ENCODE data around the gene CRB2. TPM values are rescaled to one million over a fixed set of nuclear protein-coding genes. Genes with fewer than 3 reads are reported as not detected.
A peak's percentile ranks its signal among the peaks of the same experiment; 100 is the strongest.

The CRB2 gene
- total and polyA plus RNA-seq, 2 of the 13 experiments (the other 11 are each of a cell fraction or from before 2014, with no cell fraction given): 0.01 to 0.29 TPM

- TF ChIP-seq ZNF260 (CRISPR knock-in tag; IDR thresholded peaks at IDR 0.05; ENCODE audit: borderline replicate concordance, low read depth): no peak
- no peak for TF ChIP-seq NFRKB (IDR thresholded peaks at IDR 0.05)
- no peak for TF ChIP-seq AGO1 (IDR thresholded peaks at IDR 0.05; ENCODE audit: low read depth, low read length, poor library complexity, severe bottlenecking)
- no peak for TF ChIP-seq LCORL (IDR thresholded peaks at IDR 0.05)
- TF ChIP-seq LCORL (CRISPR knock-in tag; IDR thresholded peaks at IDR 0.05): peak; percentile 76
- 0 out of 2 replicates have a peak, but pooled peaks have one; percentile 16 for TF ChIP-seq MYC (CRISPR knock-in tag; IDR thresholded peaks at IDR 0.05; ENCODE audit: borderline replicate concordance)
- TF ChIP-seq THYN1 (CRISPR knock-in tag; IDR thresholded peaks at IDR 0.05; ENCODE audit: borderline replicate concordance, low read depth): no peak
- TF ChIP-seq ZNF7 (CRISPR knock-in tag; IDR thresholded peaks at IDR 0.05): no peak
- peak; percentile 34; the same call in 1 of the 2 replicates for TF ChIP-seq CREM (IDR thresholded peaks at IDR 0.05)
- TF ChIP-seq CREM (CRISPR knock-in tag; IDR thresholded peaks at IDR 0.05): no peak
- TF ChIP-seq JDP2 (CRISPR knock-in tag; IDR thresholded peaks at IDR 0.05; ENCODE audit: borderline replicate concordance): no peak
- peak; percentile 60; the same call in 1 of the 2 replicates for TF ChIP-seq ZFP91 (CRISPR knock-in tag; IDR thresholded peaks at IDR 0.05; ENCODE audit: borderline replicate concordance)
- peak; percentile 66; the same call in 1 of the 2 replicates for TF ChIP-seq HOXA3 (CRISPR knock-in tag; IDR thresholded peaks at IDR 0.05)
- peak; percentile 62; the same call in 1 of the 2 replicates for TF ChIP-seq FOXJ3 (CRISPR knock-in tag; IDR thresholded peaks at IDR 0.05; ENCODE audit: borderline replicate concordance)
- peak; percentile 20; the same call in 1 of the 2 replicates for TF ChIP-seq DMAP1 (CRISPR knock-in tag; IDR thresholded peaks at IDR 0.05)
- 0 out of 2 replicates have a peak, but pooled peaks have one; percentile 13 for TF ChIP-seq ZNF317 (CRISPR knock-in tag; IDR thresholded peaks at IDR 0.05)
- TF ChIP-seq SNAPC5 (CRISPR knock-in tag; IDR thresholded peaks at IDR 0.05; ENCODE audit: borderline replicate concordance): no peak
- no peak for TF ChIP-seq SOX6 (IDR thresholded peaks at IDR 0.05)
- TF ChIP-seq SOX6 (CRISPR knock-in tag; IDR thresholded peaks at IDR 0.05): peak; percentile 74
- TF ChIP-seq RXRB (CRISPR knock-in tag; IDR thresholded peaks at IDR 0.05; ENCODE audit: borderline replicate concordance): peak; percentile 85
- peak; percentile 64 for TF ChIP-seq NR2C2 (CRISPR knock-in tag; IDR thresholded peaks at IDR 0.05; ENCODE audit: borderline replicate concordance)
- TF ChIP-seq XRCC5 (optimal IDR thresholded peaks at IDR 0.05; ENCODE audit: low read length): no peak
- TF ChIP-seq ZNF597 (CRISPR knock-in tag; IDR thresholded peaks at IDR 0.05): no peak
- TF ChIP-seq HIVEP1 (CRISPR knock-in tag; IDR thresholded peaks at IDR 0.05): 0 out of 2 replicates have a peak, but pooled peaks have one; percentile 6
- TF ChIP-seq ARNTL (CRISPR knock-in tag; IDR thresholded peaks at IDR 0.05): no peak
- TF ChIP-seq JUND (CRISPR knock-in tag; IDR thresholded peaks at IDR 0.05): 0 out of 2 replicates have a peak, but pooled peaks have one; percentile 37
- TF ChIP-seq SP4 (CRISPR knock-in tag; IDR thresholded peaks at IDR 0.05): peak; percentile 56
- TF ChIP-seq ZFP1 (CRISPR knock-in tag; IDR thresholded peaks at IDR 0.05): 0 out of 2 replicates have a peak, but pooled peaks have one; percentile 14
These were observed 4.4 kb downstream of the CRB2 start (continued) for GRCh38 chr9:123360161-123361085.
